Liver (tissue), 3 donors: ENCODE data around the gene DCD.

Source experiments
- CTCF ChIP-seq: fragments of 150-350 bp; IDR thresholded peaks from 2 replicates; pipeline ENCODE4 v1.5.1; 2017; ENCODE audit warnings: improper control_type of control experiment, low read depth, low read length; ENCODE audit not compliant: missing input control
- NR2F2 ChIP-seq: IDR thresholded peaks from 2 replicates; pipeline ENCODE4 v1.6.1; 2016; ENCODE audit warnings: antibody characterized with exemption
- donor health status: healthy.
- donor health status: healthy.

DNA sequence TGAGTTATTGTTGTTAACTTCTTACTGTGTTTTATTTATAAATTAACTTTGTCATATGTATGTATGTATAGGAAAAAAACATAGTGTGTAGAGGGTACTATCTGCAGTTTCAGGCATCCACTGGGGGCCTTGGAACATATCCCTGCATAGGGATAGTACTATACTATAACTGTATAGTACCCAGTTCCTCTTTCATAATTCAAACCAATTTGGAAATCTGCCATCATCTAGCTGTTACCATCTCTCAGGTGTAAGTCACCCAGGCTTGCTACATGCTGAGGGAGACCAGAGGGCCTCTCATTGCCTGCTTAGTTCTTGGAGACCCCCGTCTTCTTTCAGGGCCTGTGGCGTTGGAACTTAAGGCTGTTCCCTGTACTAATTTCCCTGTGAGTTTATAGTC, 12.9 kb upstream of the DCD start:
- TF ChIP-seq CTCF (no peak), NR2F2 (no peak)
